Measurements from ENCODE around the gene NXNL2. TPM values are rescaled to one million over a fixed set of nuclear protein-coding genes. Genes with fewer than 3 reads are reported as not detected.

The NXNL2 gene
- total RNA-seq, 1 experiment from 2014 or later = 0.86 TPM

DNA sequence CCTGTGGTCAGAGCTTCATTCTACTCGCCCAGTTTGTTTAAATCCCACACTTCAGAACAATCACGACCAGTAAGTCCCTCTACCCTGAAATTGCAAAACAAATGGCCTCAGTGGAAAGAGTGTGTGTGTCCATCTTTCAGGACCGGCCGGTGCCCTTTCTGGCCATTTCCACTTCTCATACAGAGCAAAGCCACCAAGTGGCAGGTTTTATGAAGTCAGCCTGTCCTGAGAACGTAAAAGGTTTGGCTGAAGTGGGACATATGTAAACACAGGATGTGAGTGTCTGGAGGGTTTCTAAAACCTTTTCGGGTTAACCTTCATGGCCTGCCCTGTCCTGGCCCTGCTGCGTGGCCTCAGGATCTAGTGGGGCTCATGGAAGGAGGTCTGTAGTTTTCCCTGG, 24.7 kb downstream of the NXNL2 start:
- Histone ChIP-seq H3K4me1 (ENCODE audit: control insufficient read depth in 1 of 2, insufficient read depth in 2 of 2, low read length in 2 of 2) (no peaks in the 10 kb centered on the region), H3K4me3 (replicated peaks in 1 of 2; ENCODE audit: low read depth in 1 of 2, low read length in 2 of 2) (no peak overlapping the region), H3K9me2 (ENCODE audit: insufficient read depth) (no peaks in the 10 kb centered on the region), H3K27ac (ENCODE audit: low read depth, low read length) (no peak overlapping the region), H4K20me1 (ENCODE audit: insufficient read depth) (no peaks in the 10 kb centered on the region), H3K9me3 (ENCODE audit: control insufficient read depth in 1 of 2, insufficient read depth in 1 of 2, low read depth in 1 of 2, low read length in 2 of 2) (no peaks in the 10 kb centered on the region), H3K27me3 (ENCODE audit: insufficient read depth, low read length) (no peaks in the 10 kb centered on the region), H3K9ac (ENCODE audit: low read length) (no peak overlapping the region), H3K4me2 (ENCODE audit: low read length) (no peak overlapping the region), H3K36me3 (ENCODE audit: control insufficient read depth in 1 of 2, insufficient read depth in 2 of 2, low read length in 2 of 2) (no peaks in the 10 kb centered on the region), H3K79me2 (ENCODE audit: insufficient read depth, low read length) (no peaks in the 10 kb centered on the region), H2AFZ (ENCODE audit: low read depth, low read length, poor library complexity, severe bottlenecking) (no peak overlapping the region)
- intact Hi-C loops (cut with micrococcal nuclease) = no loop called here
- DNase-seq (ENCODE audit: low read depth, low spot score) = no peak
- TF ChIP-seq ZFX (IDR thresholded peaks at IDR 0.05) (no peak), RAD21 (IDR thresholded peaks at IDR 0.05; ENCODE audit: low read depth) (peak; percentile 18; the same call in 1 of the 2 replicates)
- TF ChIP-seq, protein P1, sequence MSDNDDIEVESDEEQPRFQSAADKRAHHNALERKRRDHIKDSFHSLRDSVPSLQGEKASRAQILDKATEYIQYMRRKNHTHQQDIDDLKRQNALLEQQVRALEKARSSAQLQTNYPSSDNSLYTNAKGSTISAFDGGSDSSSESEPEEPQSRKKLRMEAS (IDR thresholded peaks at IDR 0.05) = no peak
- ChIA-PET CTCF (no interaction called here), POLR2A (no interaction called here), RAD21 (ENCODE audit: low non-redundant PET in 1 of 2, low total read pairs in 2 of 2, uncharacterized antibody in 2 of 2, unreplicated experiment in 2 of 2) (no interaction called here)
- ATAC-seq = peak; percentile 25; the same call in 1 of the 2 replicates
- no TSS peak for BruUV-seq (replicated peaks)

DNA sequence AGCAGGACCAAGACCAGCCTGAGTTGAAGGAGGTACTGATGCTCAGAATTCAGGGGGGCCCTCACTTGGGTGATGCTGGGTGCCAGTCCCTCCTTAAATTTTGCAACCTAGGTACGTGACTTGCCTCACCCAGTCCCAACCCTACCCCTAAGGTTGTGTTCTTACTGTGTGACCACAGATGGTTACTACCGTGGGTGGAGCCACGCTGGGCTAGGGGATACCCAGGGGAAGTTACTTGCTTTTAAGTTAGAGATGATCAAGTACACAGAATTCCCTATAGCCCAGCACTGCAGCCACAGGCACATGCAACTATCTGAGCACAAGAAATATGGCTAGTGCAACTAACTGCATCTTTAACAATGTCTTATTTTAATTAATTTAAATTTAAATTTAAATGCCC, 32.9 kb downstream of the NXNL2 start:
- no TSS peak for BruUV-seq (replicated peaks)
- POLR2A ChIA-PET = no interaction called here
- no peaks in the 10 kb centered on the region for H3K79me2 ChIP-seq (ENCODE audit: insufficient read depth, low read length)
- CTCF ChIA-PET = interaction anchor here (1.9 kb wide), 1 partner anchor 11 kb away, joined by 4 read pairs; no protein-coding TSS in a partner anchor
- H3K4me2 ChIP-seq (ENCODE audit: low read length) = no peak overlapping the region
- TF ChIP-seq JUND (IDR thresholded peaks at IDR 0.05) (no peak), TCF7L2 (IDR thresholded peaks at IDR 0.05; ENCODE audit: borderline replicate concordance, extremely low read depth, insufficient read depth, insufficient read length) (no peak), EGR1 (IDR thresholded peaks at IDR 0.05; ENCODE audit: low read depth) (no peak), ZFX (IDR thresholded peaks at IDR 0.05) (no peak), POLR2AphosphoS5 (IDR thresholded peaks at IDR 0.05; ENCODE audit: low read depth, low read length) (no peak), ZNF274 (IDR thresholded peaks at IDR 0.05; ENCODE audit: low read depth, low read length) (no peak), RAD21 (IDR thresholded peaks at IDR 0.05; ENCODE audit: low read depth) (no peak)
- TF ChIP-seq, protein P1 (IDR thresholded peaks at IDR 0.05) = no peak
- TF ChIP-seq, protein P2, sequence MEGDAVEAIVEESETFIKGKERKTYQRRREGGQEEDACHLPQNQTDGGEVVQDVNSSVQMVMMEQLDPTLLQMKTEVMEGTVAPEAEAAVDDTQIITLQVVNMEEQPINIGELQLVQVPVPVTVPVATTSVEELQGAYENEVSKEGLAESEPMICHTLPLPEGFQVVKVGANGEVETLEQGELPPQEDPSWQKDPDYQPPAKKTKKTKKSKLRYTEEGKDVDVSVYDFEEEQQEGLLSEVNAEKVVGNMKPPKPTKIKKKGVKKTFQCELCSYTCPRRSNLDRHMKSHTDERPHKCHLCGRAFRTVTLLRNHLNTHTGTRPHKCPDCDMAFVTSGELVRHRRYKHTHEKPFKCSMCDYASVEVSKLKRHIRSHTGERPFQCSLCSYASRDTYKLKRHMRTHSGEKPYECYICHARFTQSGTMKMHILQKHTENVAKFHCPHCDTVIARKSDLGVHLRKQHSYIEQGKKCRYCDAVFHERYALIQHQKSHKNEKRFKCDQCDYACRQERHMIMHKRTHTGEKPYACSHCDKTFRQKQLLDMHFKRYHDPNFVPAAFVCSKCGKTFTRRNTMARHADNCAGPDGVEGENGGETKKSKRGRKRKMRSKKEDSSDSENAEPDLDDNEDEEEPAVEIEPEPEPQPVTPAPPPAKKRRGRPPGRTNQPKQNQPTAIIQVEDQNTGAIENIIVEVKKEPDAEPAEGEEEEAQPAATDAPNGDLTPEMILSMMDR (IDR thresholded peaks at IDR 0.05 in 2 of 3, conservative IDR thresholded peaks at IDR 0.05 in 1 of 3; ENCODE audit: borderline replicate concordance in 1 of 3, insufficient read depth in 1 of 3, low read depth in 2 of 3, low read length in 2 of 3) = no peak
- RAD21 ChIA-PET (ENCODE audit: low non-redundant PET in 1 of 2, low total read pairs in 2 of 2, uncharacterized antibody in 2 of 2, unreplicated experiment in 2 of 2) = no interaction called here
- ATAC-seq = no peak
- H3K27ac ChIP-seq (ENCODE audit: low read depth, low read length) = no peak overlapping the region
- no peak overlapping the region for H3K9ac ChIP-seq (ENCODE audit: low read length)
- no peak for DNase-seq (ENCODE audit: low read depth, low spot score)
- H3K36me3 ChIP-seq (ENCODE audit: control insufficient read depth in 1 of 2, insufficient read depth in 2 of 2, low read length in 2 of 2) = no peaks in the 10 kb centered on the region
- no peak overlapping the region for H2AFZ ChIP-seq (ENCODE audit: low read depth, low read length, poor library complexity, severe bottlenecking)
- H3K9me2 ChIP-seq (ENCODE audit: insufficient read depth) = no peaks in the 10 kb centered on the region
- intact Hi-C loops (cut with micrococcal nuclease) = no loop called here
- H3K4me3 ChIP-seq (replicated peaks in 1 of 2; ENCODE audit: low read depth in 1 of 2, low read length in 2 of 2) = no peak overlapping the region
- no peaks in the 10 kb centered on the region for H3K9me3 ChIP-seq (ENCODE audit: control insufficient read depth in 1 of 2, insufficient read depth in 1 of 2, low read depth in 1 of 2, low read length in 2 of 2)
- no peaks in the 10 kb centered on the region for H3K4me1 ChIP-seq (ENCODE audit: control insufficient read depth in 1 of 2, insufficient read depth in 2 of 2, low read length in 2 of 2)
- no peaks in the 10 kb centered on the region for H3K27me3 ChIP-seq (ENCODE audit: insufficient read depth, low read length)
- H4K20me1 ChIP-seq (ENCODE audit: insufficient read depth) = no peaks in the 10 kb centered on the region

Measured in HCT116 (cell line).